Measurements from ENCODE around the gene PAM16.

DNA sequence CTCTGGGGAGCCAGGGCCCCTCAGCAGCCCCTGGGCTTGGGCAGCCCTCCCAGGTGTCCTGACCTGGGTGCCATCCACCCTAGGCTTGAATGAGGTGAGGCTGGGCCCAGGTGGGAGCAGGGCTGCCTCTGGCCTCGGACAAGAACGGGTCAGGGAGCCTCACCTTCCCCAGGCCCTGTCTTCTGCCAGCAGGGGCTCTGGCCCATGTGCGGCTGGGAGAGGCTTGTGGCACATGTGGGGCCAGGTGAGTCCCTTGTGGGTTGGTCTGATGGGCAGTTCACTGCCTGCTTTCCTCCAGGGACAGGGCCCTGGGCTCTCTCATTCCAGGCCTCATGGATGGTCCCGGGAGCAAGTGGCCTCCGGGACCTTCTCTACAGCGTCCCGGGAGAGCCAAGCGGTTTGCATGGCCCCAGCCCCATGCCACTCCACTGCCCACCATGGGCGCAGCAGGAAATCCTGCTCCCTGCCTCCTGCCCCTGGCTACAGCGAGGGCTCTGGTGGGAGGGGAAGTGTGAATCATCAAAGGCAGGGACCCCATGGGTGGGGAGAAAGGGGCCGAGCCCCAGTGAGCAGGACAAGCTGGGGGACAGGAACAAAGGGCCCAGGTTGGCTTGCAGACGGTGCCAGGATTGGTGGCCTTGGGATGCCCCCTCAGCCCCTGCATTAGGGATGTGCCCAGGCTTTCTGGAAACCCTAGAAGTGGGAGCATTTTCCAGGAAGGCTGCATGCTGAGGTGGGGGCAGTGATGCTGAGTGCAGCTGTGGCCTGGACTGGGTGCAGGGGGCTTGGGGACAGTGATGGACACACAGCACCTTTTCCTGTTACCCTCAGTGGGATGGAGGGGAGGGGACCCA, 32.7 kb upstream of the PAM16 start:
- TF ChIP-seq, protein P1, sequence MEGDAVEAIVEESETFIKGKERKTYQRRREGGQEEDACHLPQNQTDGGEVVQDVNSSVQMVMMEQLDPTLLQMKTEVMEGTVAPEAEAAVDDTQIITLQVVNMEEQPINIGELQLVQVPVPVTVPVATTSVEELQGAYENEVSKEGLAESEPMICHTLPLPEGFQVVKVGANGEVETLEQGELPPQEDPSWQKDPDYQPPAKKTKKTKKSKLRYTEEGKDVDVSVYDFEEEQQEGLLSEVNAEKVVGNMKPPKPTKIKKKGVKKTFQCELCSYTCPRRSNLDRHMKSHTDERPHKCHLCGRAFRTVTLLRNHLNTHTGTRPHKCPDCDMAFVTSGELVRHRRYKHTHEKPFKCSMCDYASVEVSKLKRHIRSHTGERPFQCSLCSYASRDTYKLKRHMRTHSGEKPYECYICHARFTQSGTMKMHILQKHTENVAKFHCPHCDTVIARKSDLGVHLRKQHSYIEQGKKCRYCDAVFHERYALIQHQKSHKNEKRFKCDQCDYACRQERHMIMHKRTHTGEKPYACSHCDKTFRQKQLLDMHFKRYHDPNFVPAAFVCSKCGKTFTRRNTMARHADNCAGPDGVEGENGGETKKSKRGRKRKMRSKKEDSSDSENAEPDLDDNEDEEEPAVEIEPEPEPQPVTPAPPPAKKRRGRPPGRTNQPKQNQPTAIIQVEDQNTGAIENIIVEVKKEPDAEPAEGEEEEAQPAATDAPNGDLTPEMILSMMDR (IDR thresholded peaks at IDR 0.05), result no peak
- no peak for TF ChIP-seq POLR2A (IDR thresholded peaks at IDR 0.05)

All from lower leg skin (tissue), 3 donors.